Measurements from ENCODE around the gene ELAVL4.

ELAVL4 gene

GRCh38 chr1:50175719-50176639, 67.3 kb downstream of the ELAVL4 start:
- no peak overlapping the region for H3K4me2 ChIP-seq (ENCODE audit: low read depth, low read length, poor library complexity, severe bottlenecking)
- no peak for TF ChIP-seq EZH2phosphoT487 (IDR thresholded peaks at IDR 0.05; ENCODE audit: borderline replicate concordance)
- H3K9me3 ChIP-seq (ENCODE audit: insufficient read depth, low read depth, low read length): no peaks in the 10 kb centered on the region
- H3K79me2 ChIP-seq (ENCODE audit: insufficient read depth, low read length): no peaks in the 10 kb centered on the region
- H3K9ac ChIP-seq (ENCODE audit: low read depth, low read length, poor library complexity, severe bottlenecking): no peak overlapping the region
- H3K4me3 ChIP-seq (ENCODE audit: low read length, poor library complexity, severe bottlenecking): no peak overlapping the region
- H4K20me1 ChIP-seq (ENCODE audit: insufficient read depth, low read length, poor library complexity, severe bottlenecking): no peaks in the 10 kb centered on the region
- no peaks in the 10 kb centered on the region for H3K36me3 ChIP-seq (ENCODE audit: insufficient read depth, low read length)
- H3F3A ChIP-seq (ENCODE audit: low read depth): no peaks in the 10 kb centered on the region
- no peaks in the 10 kb centered on the region for H3K27me3 ChIP-seq (ENCODE audit: insufficient read depth, low read length, poor library complexity, severe bottlenecking)
- H2AFZ ChIP-seq (ENCODE audit: low read length): no peak overlapping the region
- no peaks in the 10 kb centered on the region for H3K4me1 ChIP-seq (ENCODE audit: insufficient read depth, low read length, poor library complexity, severe bottlenecking)
- no peaks in the 10 kb centered on the region for H3K9me2 ChIP-seq (replicated peaks; ENCODE audit: low read depth, low read length)

- no peaks in the 10 kb centered on the region for H3K36me3 ChIP-seq (ENCODE audit: insufficient read depth, low read length)
- H3K27me3 ChIP-seq (ENCODE audit: insufficient read depth, low read length, poor library complexity, severe bottlenecking): no peaks in the 10 kb centered on the region
- no peak overlapping the region for H3K4me2 ChIP-seq (ENCODE audit: low read depth, low read length, poor library complexity, severe bottlenecking)
- H3K9me3 ChIP-seq (ENCODE audit: insufficient read depth, low read depth, low read length): no peaks in the 10 kb centered on the region
- H3K4me1 ChIP-seq (ENCODE audit: insufficient read depth, low read length, poor library complexity, severe bottlenecking): no peaks in the 10 kb centered on the region
- no peaks in the 10 kb centered on the region for H4K20me1 ChIP-seq (ENCODE audit: insufficient read depth, low read length, poor library complexity, severe bottlenecking)
- H3F3A ChIP-seq (ENCODE audit: low read depth): no peaks in the 10 kb centered on the region
- H2AFZ ChIP-seq (ENCODE audit: low read length): no peak overlapping the region
- TF ChIP-seq CTCF (conservative IDR thresholded peaks at IDR 0.05; ENCODE audit: low read length) (no peak), EZH2phosphoT487 (IDR thresholded peaks at IDR 0.05; ENCODE audit: borderline replicate concordance) (no peak)
- H3K4me3 ChIP-seq (ENCODE audit: low read length, poor library complexity, severe bottlenecking): no peak overlapping the region
- H3K9me2 ChIP-seq (replicated peaks; ENCODE audit: low read depth, low read length): no peaks in the 10 kb centered on the region
- H3K79me2 ChIP-seq (ENCODE audit: insufficient read depth, low read length): no peaks in the 10 kb centered on the region
- no peak overlapping the region for H3K9ac ChIP-seq (ENCODE audit: low read depth, low read length, poor library complexity, severe bottlenecking)
These were observed 69.3 kb downstream of the ELAVL4 start for GRCh38 chr1:50177994-50178393.

- Histone ChIP-seq H3K4me3 (ENCODE audit: low read length, poor library complexity, severe bottlenecking) (no peak overlapping the region), H3K4me1 (ENCODE audit: insufficient read depth, low read length, poor library complexity, severe bottlenecking) (no peaks in the 10 kb centered on the region), H3K27me3 (ENCODE audit: insufficient read depth, low read length, poor library complexity, severe bottlenecking) (no peaks in the 10 kb centered on the region), H2AFZ (ENCODE audit: low read length) (no peak overlapping the region), H3K79me2 (ENCODE audit: insufficient read depth, low read length) (no peaks in the 10 kb centered on the region), H3K9me3 (ENCODE audit: insufficient read depth, low read depth, low read length) (no peaks in the 10 kb centered on the region), H3K9me2 (replicated peaks; ENCODE audit: low read depth, low read length) (no peaks in the 10 kb centered on the region), H3F3A (ENCODE audit: low read depth) (no peaks in the 10 kb centered on the region), H4K20me1 (ENCODE audit: insufficient read depth, low read length, poor library complexity, severe bottlenecking) (no peaks in the 10 kb centered on the region), H3K9ac (ENCODE audit: low read depth, low read length, poor library complexity, severe bottlenecking) (no peak overlapping the region), H3K36me3 (ENCODE audit: insufficient read depth, low read length) (no peaks in the 10 kb centered on the region), H3K4me2 (ENCODE audit: low read depth, low read length, poor library complexity, severe bottlenecking) (no peak overlapping the region)
- TF ChIP-seq CTCF (conservative IDR thresholded peaks at IDR 0.05; ENCODE audit: low read length) (no peak), EZH2phosphoT487 (IDR thresholded peaks at IDR 0.05; ENCODE audit: borderline replicate concordance) (no peak)
These were observed 70.9 kb downstream of the ELAVL4 start for GRCh38 chr1:50179639-50180038.
